ENCODE data around the gene BTN2A1.

- no peak for TF ChIP-seq CTCF (IDR thresholded peaks at IDR 0.05; ENCODE audit: low read length)
- TF ChIP-seq EZH2 (IDR thresholded peaks at IDR 0.05; ENCODE audit: borderline replicate concordance, low read length): no peak
Observed at GRCh38 chr6:26412228-26412627, 45.5 kb upstream of the BTN2A1 start.

Measured in OCI-LY1 (cell line).